ENCODE measurements around the gene SMIM10L1. TPM values are rescaled to one million over a fixed set of nuclear protein-coding genes. Genes with fewer than 3 reads are reported as not detected.

The SMIM10L1 gene
- total and polyA plus RNA-seq, 10 donors = 6.5 to 11.9 (median 9.1) TPM

- Histone ChIP-seq H3K4me3 (no peak overlapping the region), H3K36me3 (peaks cover 0 to 25% (median 0%) of the 10 kb centered on the region in 6 donors), H3K9me3 (peaks cover 0 to 31% (median 24%) of the 10 kb centered on the region in 8 donors), H3K27me3 (replicated peaks in 1 of 7) (no peaks in the 10 kb centered on the region), H3K4me1 (no peaks in the 10 kb centered on the region), H3K27ac (no peak overlapping the region)
- intact Hi-C loops (cut with DNase I; ENCODE audit: low total_unique reads) = no loop called here
- TF ChIP-seq CTCF (IDR thresholded peaks at IDR 0.05 in 8 of 11, conservative IDR thresholded peaks at IDR 0.05 in 3 of 11) (no peak), POLR2A (IDR thresholded peaks at IDR 0.05) (no peak), POLR2AphosphoS5 (IDR thresholded peaks at IDR 0.05) (no peak)
- DNase-seq = no peak
- 79 to 95% (median 92%) methylated on average over 5 of the region's 5 CpGs for WGBS, 5 donors
Observed at GRCh38 chr12:11144297-11144696, 26.7 kb upstream of the SMIM10L1 start.

GRCh38 chr12:11147420-11147819 lies 23.6 kb upstream of the SMIM10L1 start:
- H3K27ac ChIP-seq = no peak overlapping the region
- intact Hi-C loops (cut with DNase I; ENCODE audit: low total_unique reads) = no loop called here
- DNase-seq = no peak
- no peaks in the 10 kb centered on the region for H3K27me3 ChIP-seq (replicated peaks in 1 of 7)
- 95 to 100% (median 97%) methylated on average over 1 of the region's 1 CpG for WGBS, 5 donors
- H3K36me3 ChIP-seq = peaks cover 0 to 25% (median 0%) of the 10 kb centered on the region in 6 donors
- H3K9me3 ChIP-seq = peaks cover 0 to 31% (median 24%) of the 10 kb centered on the region in 8 donors
- no peak overlapping the region for H3K4me3 ChIP-seq
- TF ChIP-seq CTCF (IDR thresholded peaks at IDR 0.05 in 8 of 11, conservative IDR thresholded peaks at IDR 0.05 in 3 of 11) (no peak), POLR2AphosphoS5 (IDR thresholded peaks at IDR 0.05) (no peak), POLR2A (IDR thresholded peaks at IDR 0.05) (no peak)
- no peaks in the 10 kb centered on the region for H3K4me1 ChIP-seq

- intact Hi-C loops (cut with DNase I; ENCODE audit: low total_unique reads) = no loop called here
- WGBS, 5 donors = 51 to 70% (median 68%) methylated on average over 1 of the region's 1 CpG
- Histone ChIP-seq H3K36me3 (peaks cover 0 to 7% (median 0%) of the 10 kb centered on the region in 6 donors), H3K27me3 (replicated peaks in 1 of 7) (no peaks in the 10 kb centered on the region), H3K27ac (no peak overlapping the region), H3K4me3 (no peak overlapping the region), H3K9me3 (peaks cover 0 to 23% (median 7%) of the 10 kb centered on the region in 8 donors), H3K4me1 (no peaks in the 10 kb centered on the region)
- no peak for DNase-seq
- no peak for TF ChIP-seq CTCF (IDR thresholded peaks at IDR 0.05 in 8 of 11, conservative IDR thresholded peaks at IDR 0.05 in 3 of 11)
- TF ChIP-seq POLR2AphosphoS5 (IDR thresholded peaks at IDR 0.05) = no peak
- TF ChIP-seq POLR2A (IDR thresholded peaks at IDR 0.05) = no peak
Observed at GRCh38 chr12:11150832-11151231, 20.2 kb upstream of the SMIM10L1 start.

- no peak for DNase-seq
- Histone ChIP-seq H3K27ac (no peak overlapping the region), H3K9me3 (peaks cover 0 to 34% (median 16%) of the 10 kb centered on the region in 8 donors), H3K27me3 (replicated peaks in 1 of 7) (no peaks in the 10 kb centered on the region), H3K4me3 (no peak overlapping the region), H3K4me1 (no peaks in the 10 kb centered on the region), H3K36me3 (peaks cover 0 to 7% (median 0%) of the 10 kb centered on the region in 6 donors)
- TF ChIP-seq POLR2AphosphoS5 (IDR thresholded peaks at IDR 0.05) = no peak
- no peak for TF ChIP-seq POLR2A (IDR thresholded peaks at IDR 0.05)
- TF ChIP-seq CTCF (IDR thresholded peaks at IDR 0.05 in 8 of 11, conservative IDR thresholded peaks at IDR 0.05 in 3 of 11) = no peak
- intact Hi-C loops (cut with DNase I; ENCODE audit: low total_unique reads) = no loop called here
- WGBS, 5 donors = 84 to 100% (median 92%) methylated on average over 2 of the region's 2 CpGs
Observed at GRCh38 chr12:11152725-11153124, 18.3 kb upstream of the SMIM10L1 start.

Data from spleen (tissue), 11 donors.